NOMO-1 treated with DMSO at 0.1 percent for 48 hours (cell line): ENCODE data around the gene FGF5.
"Not testable (repeated sequence)": the region's sequence is repeated elsewhere in the genome, so short reads cannot be mapped to it uniquely, and the experiment has no call there.

Experiments
- DNase-seq: peaks from one replicate; lab custom pipeline; 2025; ENCODE audit not compliant: unreplicated experiment; lab: John Stamatoyannopoulos, UW

FGF5 gene, protein sequence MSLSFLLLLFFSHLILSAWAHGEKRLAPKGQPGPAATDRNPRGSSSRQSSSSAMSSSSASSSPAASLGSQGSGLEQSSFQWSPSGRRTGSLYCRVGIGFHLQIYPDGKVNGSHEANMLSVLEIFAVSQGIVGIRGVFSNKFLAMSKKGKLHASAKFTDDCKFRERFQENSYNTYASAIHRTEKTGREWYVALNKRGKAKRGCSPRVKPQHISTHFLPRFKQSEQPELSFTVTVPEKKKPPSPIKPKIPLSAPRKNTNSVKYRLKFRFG

GRCh38 chr4:80266253-80266901 lies at the start of gene FGF5:
FGF5 (plus strand) TSS chr4:80266664; CDS start chr4:80266825, 161 bp downstream.
- DNase-seq, result no peak

GRCh38 chr4:80219301-80220025 lies 47.0 kb upstream of the FGF5 start:
- DNase-seq, result no peak

DNA sequence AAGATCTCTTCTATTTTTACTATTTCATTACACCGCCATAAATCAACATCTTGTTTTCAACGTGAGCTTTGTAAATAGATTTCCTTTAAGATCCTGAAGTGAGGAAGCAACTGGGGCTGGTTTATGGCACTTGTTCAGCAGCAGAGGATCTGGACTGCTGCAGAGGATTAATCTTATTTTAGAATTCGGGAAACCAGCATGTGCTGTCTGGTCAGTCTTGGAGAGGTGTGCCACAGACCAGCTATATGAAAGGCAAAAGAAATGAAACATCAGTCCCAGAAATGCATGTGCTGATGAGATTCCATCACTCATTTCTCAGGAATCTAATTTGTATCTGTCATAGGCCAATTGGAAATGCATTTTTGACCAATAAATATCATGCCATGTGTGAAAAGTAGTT lies 45.8 kb upstream of the FGF5 start:
- no peak for DNase-seq

- peak; percentile 17 for DNase-seq
Measured at GRCh38 chr4:80221161-80221560, 45.3 kb upstream of the FGF5 start.

GRCh38 chr4:80225595-80225994 lies 40.9 kb upstream of the FGF5 start:
- DNase-seq, result no peak

GRCh38 chr4:80226094-80226493 lies 40.4 kb upstream of the FGF5 start:
- no peak for DNase-seq

DNA sequence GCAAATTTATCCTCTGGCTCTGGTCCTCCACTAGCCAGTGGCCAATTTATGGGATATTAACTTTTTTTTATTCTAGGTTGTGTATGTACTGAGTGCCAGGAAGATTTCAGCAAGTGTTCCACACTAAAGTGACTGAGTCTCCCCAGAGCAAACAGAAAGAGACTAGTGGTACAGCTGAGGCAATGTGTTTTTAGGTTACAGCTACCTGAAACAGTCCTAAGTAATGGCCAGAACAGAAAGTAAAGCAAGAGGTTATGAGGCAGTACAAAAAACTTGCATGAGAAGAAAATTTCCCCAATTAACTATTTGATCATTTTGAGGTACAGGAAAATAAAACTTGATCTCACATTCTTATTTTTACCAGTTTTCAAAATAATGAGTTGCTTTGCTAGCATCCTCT lies 38.0 kb upstream of the FGF5 start:
- DNase-seq, result no peak

GRCh38 chr4:80229128-80229527 lies 37.3 kb upstream of the FGF5 start:
- no peak for DNase-seq

- DNase-seq, result peak; percentile 25
Measured at GRCh38 chr4:80229590-80229989, 36.9 kb upstream of the FGF5 start.

DNA sequence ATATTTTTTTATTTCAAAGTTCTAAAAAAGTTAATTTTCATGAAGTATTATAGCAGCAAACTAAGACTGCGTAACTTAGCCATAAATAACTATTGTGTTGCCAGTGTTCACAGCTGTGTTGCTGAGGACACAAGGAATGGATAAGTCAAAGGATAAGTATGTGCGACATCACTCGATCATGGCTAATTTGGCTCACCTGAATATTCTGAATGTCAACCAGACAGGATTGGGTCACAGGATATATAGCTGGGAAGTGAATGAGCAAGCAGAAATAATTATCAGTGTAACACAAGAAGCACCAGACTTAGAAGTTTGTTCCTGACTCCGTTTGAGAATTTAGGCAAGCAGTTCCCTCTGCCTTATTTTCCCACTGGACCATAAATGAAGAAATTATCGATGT lies 35.3 kb upstream of the FGF5 start:
- no peak for DNase-seq

DNA sequence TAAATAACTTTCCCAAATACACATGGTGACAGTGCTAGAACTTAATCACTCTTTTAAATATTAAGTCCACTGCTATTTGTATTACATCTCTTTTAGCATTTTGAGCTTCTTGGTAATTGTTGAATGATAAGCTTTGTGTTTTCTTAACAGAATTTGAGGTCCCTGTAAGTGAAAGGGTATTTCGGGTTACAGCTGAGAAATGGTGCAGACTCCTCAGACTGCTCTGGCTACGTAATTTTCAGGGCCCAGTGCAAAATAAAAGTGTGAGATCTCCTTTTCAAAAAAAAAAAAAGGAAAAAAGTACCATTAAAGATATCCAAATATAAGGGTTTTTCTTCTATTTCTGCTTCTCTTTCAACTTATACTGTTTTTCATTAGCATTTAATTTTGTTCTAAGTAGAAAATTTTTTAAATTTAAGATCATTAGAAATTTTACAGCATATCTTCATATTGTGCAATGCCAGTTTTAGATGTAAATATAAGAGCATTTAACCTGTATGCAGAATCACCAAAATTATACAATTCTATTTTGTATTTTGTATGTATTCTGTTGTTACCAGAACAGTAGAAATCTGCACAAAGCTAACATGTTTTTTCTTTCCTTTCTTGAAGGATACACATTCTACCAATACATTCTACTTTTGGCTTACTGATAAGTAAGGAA lies 33.6 kb upstream of the FGF5 start:
- no peak for DNase-seq

DNA sequence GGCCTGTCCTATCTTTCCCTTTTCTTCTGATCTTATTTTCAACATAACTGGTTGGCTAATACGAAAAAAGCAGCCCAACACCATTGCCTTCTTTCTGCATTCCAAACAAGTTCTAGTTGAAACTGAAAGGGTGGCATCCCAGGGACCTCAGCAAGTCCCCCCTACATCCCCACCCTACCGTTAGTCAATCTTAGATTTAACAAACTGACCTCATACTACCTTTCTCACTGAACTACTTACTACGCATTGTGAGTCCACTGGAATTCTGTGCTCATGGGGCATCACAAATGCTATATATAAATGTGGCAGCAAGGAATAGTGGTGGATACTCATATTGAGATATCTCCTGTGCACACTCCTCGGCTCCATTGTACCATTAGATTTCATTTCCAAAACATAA lies 33.1 kb upstream of the FGF5 start:
- DNase-seq, result no peak

DNA sequence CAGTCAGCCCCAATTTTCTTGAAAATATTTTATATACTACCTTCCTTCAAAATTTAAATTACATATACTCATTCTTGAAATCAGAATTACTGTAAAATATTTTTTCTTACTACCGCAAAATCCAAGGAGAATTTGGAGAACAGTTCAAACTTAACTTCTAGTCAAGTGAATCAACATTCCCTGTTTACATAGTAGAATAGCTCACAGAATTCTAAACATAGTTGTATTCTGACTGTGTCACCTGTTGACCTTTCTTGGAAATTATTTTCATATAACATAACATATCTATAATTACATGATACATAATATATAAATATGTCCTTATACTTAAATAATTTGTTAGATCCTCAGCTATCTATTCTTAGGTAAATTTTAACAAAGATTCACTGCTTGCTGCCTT lies 31.0 kb upstream of the FGF5 start:
- no peak for DNase-seq

DNA sequence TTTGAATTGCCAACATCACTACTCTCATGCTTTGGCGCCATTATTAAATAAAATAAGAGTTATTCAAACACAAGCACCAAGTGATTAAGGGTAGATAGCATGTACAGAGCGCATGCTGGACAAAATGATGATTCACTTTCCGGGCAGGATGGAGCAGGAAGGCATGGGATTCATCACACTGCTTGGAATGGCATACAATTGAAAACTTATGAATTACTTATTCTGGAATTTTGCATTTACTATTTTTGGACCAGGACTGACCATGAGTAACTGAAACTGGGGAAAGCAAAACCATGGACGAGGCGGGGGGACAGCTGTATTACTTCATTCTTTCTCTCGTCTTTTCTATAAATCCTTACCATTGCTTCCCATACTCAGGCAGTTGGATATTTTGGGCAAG lies 28.5 kb upstream of the FGF5 start:
- no peak for DNase-seq

GRCh38 chr4:80239480-80240150 lies 26.8 kb upstream of the FGF5 start:
- no peak for DNase-seq

GRCh38 chr4:80240976-80241375 lies 25.5 kb upstream of the FGF5 start:
- peak; percentile 36 for DNase-seq

DNA sequence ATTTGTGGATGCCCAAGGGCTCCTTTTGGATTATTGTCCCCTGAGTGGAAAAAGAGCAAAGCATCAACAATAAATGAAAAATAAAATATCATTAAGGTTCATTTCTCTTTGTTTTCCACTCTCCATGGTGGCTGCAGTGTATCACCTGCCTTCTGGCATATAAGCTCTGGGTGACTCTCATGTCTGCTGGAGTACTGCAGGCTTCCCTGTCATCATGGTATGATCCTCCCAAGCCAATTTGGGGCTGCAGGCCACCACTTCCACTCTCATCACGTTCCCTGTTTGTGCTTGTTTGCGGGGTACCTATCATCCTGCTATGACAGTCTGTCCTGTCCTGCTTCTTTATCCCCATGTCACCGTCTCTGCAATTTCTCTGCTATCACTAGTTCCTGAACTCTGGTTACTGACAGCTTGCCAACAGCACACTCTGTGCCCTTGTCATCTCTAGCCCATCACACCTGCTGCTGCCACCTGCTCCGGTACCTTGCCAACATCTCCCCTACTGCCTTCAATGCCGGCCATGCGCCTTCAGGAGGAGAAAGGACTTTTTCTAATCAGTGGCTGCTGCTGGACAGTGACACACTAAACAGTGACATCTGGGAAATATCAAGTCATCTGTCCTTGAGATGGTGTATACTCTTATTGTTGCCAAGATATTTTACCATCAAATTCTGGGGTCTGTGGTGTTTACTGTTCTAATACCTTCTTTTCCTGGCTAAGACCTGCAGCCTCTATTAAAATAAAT lies 23.0 kb upstream of the FGF5 start:
- DNase-seq, result no peak

- DNase-seq, result not testable (repeated sequence)
Measured at GRCh38 chr4:80247484-80247883, 19.0 kb upstream of the FGF5 start.

GRCh38 chr4:80249144-80249543 lies 17.3 kb upstream of the FGF5 start:
- no peak for DNase-seq

DNA sequence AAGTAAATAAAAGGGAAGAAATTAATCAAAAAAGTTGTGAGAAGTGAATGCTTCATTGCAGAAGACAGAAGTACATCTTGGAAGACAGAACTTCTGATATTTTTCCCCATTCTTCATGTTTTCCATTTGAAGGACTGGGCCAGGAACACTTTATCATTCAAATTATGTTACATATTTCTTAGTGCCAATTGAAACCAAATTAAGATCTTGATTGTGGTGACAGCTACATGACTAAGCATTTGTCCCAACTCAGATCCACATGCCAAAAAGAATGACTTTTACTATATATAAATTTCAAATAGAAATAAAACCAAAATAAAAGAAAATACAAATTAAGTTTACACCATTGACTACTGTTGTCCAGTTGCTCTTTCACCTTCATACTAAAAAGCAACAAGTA lies 14.0 kb upstream of the FGF5 start:
- no peak for DNase-seq
